SK-N-SH (cell line): ENCODE data around the gene UBTF.

Source experiments
- EZH2phosphoT487 ChIP-seq: fragments of 200-600 bp; sonication (generic); IDR thresholded peaks from 2 replicates; pipeline ENCODE4 v1.6.1; 2017; ENCODE audit warnings: low read depth, mixed run types, mild to moderate bottlenecking, antibody characterized with exemption, moderate library complexity, borderline replicate concordance
- MXI1 ChIP-seq: IDR thresholded peaks from 2 replicates; pipeline ENCODE4 v1.6.1; 2012; ENCODE audit warnings: mild to moderate bottlenecking, low read depth, low read length, improper control_type of control experiment
- RFX5 ChIP-seq: IDR thresholded peaks from 2 replicates; pipeline ENCODE4 v1.6.1; 2012; ENCODE audit warnings: mild to moderate bottlenecking, improper control_type of control experiment, low read length
- SMC3 ChIP-seq: IDR thresholded peaks from 2 replicates; pipeline ENCODE4 v1.6.1; 2012; ENCODE audit warnings: low read depth, low read length, improper control_type of control experiment
- TCF12 ChIP-seq: IDR thresholded peaks from 2 replicates; pipeline ENCODE4 v1.4.0; 2012
- TF ChIP-seq, protein P1 (sequence below): fragments of 200-600 bp; sonication (generic); IDR thresholded peaks from 2 replicates; pipeline ENCODE4 v1.6.1; 2017; ENCODE audit warnings: antibody characterized with exemption, mild to moderate bottlenecking, moderate library complexity

GRCh38 chr17:44217738-44218343 is 1.6 kb downstream of the UBTF start:
- TF ChIP-seq RFX5 (no peak), MXI1 (no peak), TCF12 (no peak), SMC3 (no peak), EZH2phosphoT487 (no peak)
- TF ChIP-seq, protein P1, sequence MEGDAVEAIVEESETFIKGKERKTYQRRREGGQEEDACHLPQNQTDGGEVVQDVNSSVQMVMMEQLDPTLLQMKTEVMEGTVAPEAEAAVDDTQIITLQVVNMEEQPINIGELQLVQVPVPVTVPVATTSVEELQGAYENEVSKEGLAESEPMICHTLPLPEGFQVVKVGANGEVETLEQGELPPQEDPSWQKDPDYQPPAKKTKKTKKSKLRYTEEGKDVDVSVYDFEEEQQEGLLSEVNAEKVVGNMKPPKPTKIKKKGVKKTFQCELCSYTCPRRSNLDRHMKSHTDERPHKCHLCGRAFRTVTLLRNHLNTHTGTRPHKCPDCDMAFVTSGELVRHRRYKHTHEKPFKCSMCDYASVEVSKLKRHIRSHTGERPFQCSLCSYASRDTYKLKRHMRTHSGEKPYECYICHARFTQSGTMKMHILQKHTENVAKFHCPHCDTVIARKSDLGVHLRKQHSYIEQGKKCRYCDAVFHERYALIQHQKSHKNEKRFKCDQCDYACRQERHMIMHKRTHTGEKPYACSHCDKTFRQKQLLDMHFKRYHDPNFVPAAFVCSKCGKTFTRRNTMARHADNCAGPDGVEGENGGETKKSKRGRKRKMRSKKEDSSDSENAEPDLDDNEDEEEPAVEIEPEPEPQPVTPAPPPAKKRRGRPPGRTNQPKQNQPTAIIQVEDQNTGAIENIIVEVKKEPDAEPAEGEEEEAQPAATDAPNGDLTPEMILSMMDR: no peak
